Uterus (tissue), 2 donors: Measurements from ENCODE around the gene SLIT3.

Source experiments
- CTCF ChIP-seq, 4 experiments: fragments of 200-600 bp in 2 of 4; fragments of 450-650 bp in 2 of 4; sonication (generic) in 2 of 4; IDR thresholded peaks; one replicate each; pipeline ENCODE4 v1.5.1; 2016 to 2019; ENCODE audit warnings: antibody characterized with exemption in 4 of 4, mild to moderate bottlenecking in 2 of 4, moderate library complexity in 1 of 4
- POLR2A ChIP-seq, 2 donors: fragments of 450-650 bp; IDR thresholded peaks; one replicate each; pipeline ENCODE4 v1.6.1; 2016; ENCODE audit warnings: antibody characterized with exemption in 2 of 2, mild to moderate bottlenecking in 1 of 2, moderate library complexity in 1 of 2

DNA sequence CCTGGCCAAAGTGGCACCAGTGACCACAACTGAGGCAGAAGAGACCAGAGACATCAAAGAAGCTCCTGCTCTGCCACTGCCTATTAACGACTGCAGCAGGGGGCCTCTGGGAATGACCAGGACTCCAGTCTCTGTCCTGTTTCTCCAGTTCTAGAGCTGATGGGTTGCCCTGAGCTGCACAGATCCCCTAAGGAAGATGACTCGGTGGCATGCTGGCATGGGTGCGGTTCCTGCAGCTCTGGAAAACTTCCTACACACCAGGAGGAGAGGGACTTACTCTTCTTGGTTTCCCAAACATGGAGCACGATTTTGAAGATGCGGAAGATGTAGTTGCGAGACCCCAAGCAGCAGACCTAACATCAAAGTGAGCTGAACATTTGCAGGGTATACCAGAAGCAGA lies 2.7 kb downstream of the SLIT3 start:
- no peak for TF ChIP-seq CTCF (IDR thresholded peaks at IDR 0.05)
- TF ChIP-seq POLR2A (IDR thresholded peaks at IDR 0.05): no peak
